B cell (primary cell): Measurements from ENCODE around the gene UNC119B.

ENCODE experiments used
- CTCF ChIP-seq: fragments of 200-600 bp; IDR thresholded peaks from one replicate; pipeline ENCODE4 v1.8.0; 2022; ENCODE audit warnings: antibody characterized with exemption, mild to moderate bottlenecking
- EZH2 ChIP-seq: IDR thresholded peaks from 2 replicates; pipeline ENCODE4 v1.6.1; 2012; ENCODE audit warnings: borderline replicate concordance, low read depth, mild to moderate bottlenecking, moderate library complexity, low read length; ENCODE audit not compliant: insufficient read depth, poor library complexity, severe bottlenecking

DNA sequence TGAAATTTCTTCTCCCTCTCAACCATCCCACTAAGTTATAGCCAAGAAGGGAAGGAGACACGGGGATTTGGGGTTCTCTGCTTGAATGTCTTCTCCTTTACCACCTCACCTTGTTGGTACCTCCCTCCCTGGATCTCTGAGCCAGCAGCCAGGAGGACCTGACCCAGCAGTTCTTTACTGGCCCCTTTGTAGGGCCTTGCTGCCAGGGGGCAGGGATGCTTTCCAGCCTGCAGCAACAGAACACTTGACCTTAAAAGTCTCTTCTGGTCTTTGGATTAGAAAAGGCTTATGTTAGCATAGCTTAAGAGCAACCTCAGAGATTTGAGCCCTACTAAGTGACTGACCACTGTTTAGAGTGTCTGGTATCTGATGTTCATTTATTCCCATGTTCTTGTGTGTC is 12.9 kb upstream of the UNC119B start:
- TF ChIP-seq CTCF (no peak), EZH2 (no peak)
